A673 (cell line): ENCODE data around the gene BFSP2. TPM values are rescaled to one million over a fixed set of nuclear protein-coding genes. Genes with fewer than 3 reads are reported as not detected.

ENCODE experiments used
- BruUV-seq: library from RNA; stranded (reverse); fragments of 400-500 nt; replicated peaks from 2 replicates; lab custom pipeline; 2021; lab: Mats Ljungman, UMichigan
- CTCF ChIA-PET: fragments of 300-600 bp; sonication (Branson Sonifier 250); formaldehyde crosslinking; loops from one replicate; lab custom pipeline; 2022; ENCODE audit warnings: antibody characterized with exemption; lab: Charles Lee
- POLR2A ChIA-PET: fragments of 300-600 bp; sonication (Branson Sonifier 250); formaldehyde crosslinking; loops from one replicate; lab custom pipeline; 2022; ENCODE audit warnings: antibody characterized with exemption; ENCODE audit not compliant: low non-redundant PET; lab: Charles Lee
- DNase-seq: peaks from one replicate; pipeline ENCODE4 v3.0.0-alpha.2; 2015; ENCODE audit warnings: low spot score
- H3K27ac ChIP-seq: fragments of 200-600 bp; sonication (generic); 2 replicates; pipeline ENCODE4 v1.5.1; 2016; ENCODE audit warnings: mixed run types, low read depth, mild to moderate bottlenecking, mixed read lengths, antibody characterized with exemption, low read length; ENCODE audit not compliant: poor library complexity, severe bottlenecking
- H3K27me3 ChIP-seq: fragments of 200-600 bp; sonication (generic); replicated peaks from 2 replicates; pipeline ENCODE4 v1.6.1; 2017; ENCODE audit warnings: mixed run types, low read depth, mild to moderate bottlenecking, mixed read lengths, antibody characterized with exemption, low read length; ENCODE audit not compliant: insufficient read depth, poor library complexity
- H3K36me3 ChIP-seq: fragments of 200-600 bp; sonication (generic); 2 replicates; pipeline ENCODE4 v1.6.1; 2016; ENCODE audit warnings: mixed run types, mild to moderate bottlenecking, mixed read lengths, antibody characterized with exemption, low read length; ENCODE audit not compliant: insufficient read depth, poor library complexity, severe bottlenecking
- H3K4me1 ChIP-seq: fragments of 200-600 bp; sonication (generic); 2 replicates; pipeline ENCODE4 v1.6.1; 2017; ENCODE audit warnings: mixed run types, mild to moderate bottlenecking, mixed read lengths, antibody characterized with exemption, low read length; ENCODE audit not compliant: insufficient read depth, poor library complexity, severe bottlenecking
- H3K4me3 ChIP-seq: fragments of 200-600 bp; sonication (generic); 2 replicates; pipeline ENCODE4 v1.5.1; 2016; ENCODE audit warnings: low read depth, mixed run types, mild to moderate bottlenecking, mixed read lengths, low read length; ENCODE audit not compliant: poor library complexity, severe bottlenecking
- H3K9me3 ChIP-seq: fragments of 200-600 bp; sonication (generic); 2 replicates; pipeline ENCODE4 v1.6.1; 2016; ENCODE audit warnings: mixed run types, low read depth, mild to moderate bottlenecking, mixed read lengths, antibody characterized with exemption, low read length; ENCODE audit not compliant: poor library complexity, severe bottlenecking
- EZH2 ChIP-seq: fragments of 200-600 bp; sonication (generic); IDR thresholded peaks from 2 replicates; pipeline ENCODE4 v1.6.1; 2017; ENCODE audit warnings: borderline replicate concordance, low read depth, mild to moderate bottlenecking, mixed read lengths, antibody characterized with exemption, low read length; ENCODE audit not compliant: poor library complexity, severe bottlenecking
- intact Hi-C: fragments of 100-400 bp; cut with micrococcal nuclease; formaldehyde crosslinking; loops from one replicate; pipeline ENCODE4 v1.10.0; 2022; ENCODE audit not compliant: unreplicated experiment
- total RNA-seq: library from RNA; stranded (reverse); gene quantifications from 2 replicates; pipeline ENCODE4 v1.2.3, GENCODE V29; 2021
- TF ChIP-seq, protein P1 (sequence below): fragments of 300-800, 200-600 bp; sonication (generic); conservative IDR thresholded peaks from 2 replicates; pipeline ENCODE4 v1.5.1; 2017; ENCODE audit warnings: low read depth, mild to moderate bottlenecking, antibody characterized with exemption, low read length, moderate library complexity, mixed read lengths

The BFSP2 gene
- total RNA-seq, 1 experiment from 2014 or later, result not detected

DNA sequence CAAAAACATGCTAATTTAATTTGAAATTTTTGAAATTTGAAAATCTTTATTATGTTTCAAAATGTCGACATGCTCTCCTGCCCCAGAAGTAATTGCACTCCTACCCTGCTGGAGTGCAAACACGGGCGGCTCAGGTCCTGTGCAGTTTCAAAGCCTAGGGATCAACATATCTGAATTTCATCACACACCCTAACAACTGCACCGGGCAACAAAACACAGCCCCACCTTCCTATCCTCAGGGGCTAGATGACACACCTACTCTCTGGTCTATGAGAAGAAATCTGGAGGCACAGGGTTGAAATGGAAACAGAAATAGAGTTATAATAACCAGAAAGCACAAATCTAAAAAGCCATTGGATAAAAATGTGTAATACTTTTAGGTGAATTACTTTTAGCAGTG is 61.4 kb downstream of the BFSP2 start:
- Histone ChIP-seq H3K4me3 (no peak overlapping the region), H3K27ac (no peak overlapping the region), H3K27me3 (no peaks in the 10 kb centered on the region), H3K36me3 (no peaks in the 10 kb centered on the region), H3K9me3 (no peaks in the 10 kb centered on the region), H3K4me1 (no peaks in the 10 kb centered on the region)
- intact Hi-C loops, result no loop called here
- TF ChIP-seq, protein P1, sequence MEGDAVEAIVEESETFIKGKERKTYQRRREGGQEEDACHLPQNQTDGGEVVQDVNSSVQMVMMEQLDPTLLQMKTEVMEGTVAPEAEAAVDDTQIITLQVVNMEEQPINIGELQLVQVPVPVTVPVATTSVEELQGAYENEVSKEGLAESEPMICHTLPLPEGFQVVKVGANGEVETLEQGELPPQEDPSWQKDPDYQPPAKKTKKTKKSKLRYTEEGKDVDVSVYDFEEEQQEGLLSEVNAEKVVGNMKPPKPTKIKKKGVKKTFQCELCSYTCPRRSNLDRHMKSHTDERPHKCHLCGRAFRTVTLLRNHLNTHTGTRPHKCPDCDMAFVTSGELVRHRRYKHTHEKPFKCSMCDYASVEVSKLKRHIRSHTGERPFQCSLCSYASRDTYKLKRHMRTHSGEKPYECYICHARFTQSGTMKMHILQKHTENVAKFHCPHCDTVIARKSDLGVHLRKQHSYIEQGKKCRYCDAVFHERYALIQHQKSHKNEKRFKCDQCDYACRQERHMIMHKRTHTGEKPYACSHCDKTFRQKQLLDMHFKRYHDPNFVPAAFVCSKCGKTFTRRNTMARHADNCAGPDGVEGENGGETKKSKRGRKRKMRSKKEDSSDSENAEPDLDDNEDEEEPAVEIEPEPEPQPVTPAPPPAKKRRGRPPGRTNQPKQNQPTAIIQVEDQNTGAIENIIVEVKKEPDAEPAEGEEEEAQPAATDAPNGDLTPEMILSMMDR, result no peak
- no peak for TF ChIP-seq EZH2
- DNase-seq, result no peak
- POLR2A ChIA-PET, result no interaction called here
- BruUV-seq, result no TSS peak
- CTCF ChIA-PET, result no interaction called here

DNA sequence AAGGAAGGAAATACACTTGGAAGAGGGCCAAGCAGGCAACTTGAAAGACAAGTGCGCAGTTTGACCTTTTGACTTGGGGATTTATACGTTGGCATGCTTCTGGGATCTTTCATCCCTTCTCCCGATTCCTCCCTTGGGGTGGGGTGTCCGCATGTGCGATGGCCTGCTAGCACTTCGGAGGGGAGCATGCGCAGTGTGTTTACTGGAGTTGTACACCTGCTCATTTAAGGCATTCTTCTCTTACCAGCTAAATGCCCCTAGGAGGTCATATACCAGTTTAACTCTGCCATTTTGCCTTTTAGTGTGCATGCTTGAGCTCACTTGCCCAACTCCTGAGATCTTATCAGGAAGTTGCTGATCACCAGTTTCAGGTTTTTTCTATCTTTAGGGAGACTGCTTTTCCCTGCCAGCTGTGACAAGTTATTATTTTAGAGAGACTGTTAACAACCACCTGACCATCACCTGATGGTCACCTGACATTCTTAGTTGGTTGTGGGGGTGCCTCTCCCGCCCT is 63.5 kb downstream of the BFSP2 start:
- no peak overlapping the region for H3K27ac ChIP-seq
- H3K4me1 ChIP-seq, result no peaks in the 10 kb centered on the region
- ChIA-PET POLR2A (no interaction called here), CTCF (no interaction called here)
- no peaks in the 10 kb centered on the region for H3K9me3 ChIP-seq
- H3K36me3 ChIP-seq, result no peaks in the 10 kb centered on the region
- DNase-seq, result no peak
- intact Hi-C loops, result no loop called here
- BruUV-seq, result no TSS peak
- no peaks in the 10 kb centered on the region for H3K27me3 ChIP-seq
- no peak overlapping the region for H3K4me3 ChIP-seq
- TF ChIP-seq, protein P1, result no peak
- no peak for TF ChIP-seq EZH2

DNA sequence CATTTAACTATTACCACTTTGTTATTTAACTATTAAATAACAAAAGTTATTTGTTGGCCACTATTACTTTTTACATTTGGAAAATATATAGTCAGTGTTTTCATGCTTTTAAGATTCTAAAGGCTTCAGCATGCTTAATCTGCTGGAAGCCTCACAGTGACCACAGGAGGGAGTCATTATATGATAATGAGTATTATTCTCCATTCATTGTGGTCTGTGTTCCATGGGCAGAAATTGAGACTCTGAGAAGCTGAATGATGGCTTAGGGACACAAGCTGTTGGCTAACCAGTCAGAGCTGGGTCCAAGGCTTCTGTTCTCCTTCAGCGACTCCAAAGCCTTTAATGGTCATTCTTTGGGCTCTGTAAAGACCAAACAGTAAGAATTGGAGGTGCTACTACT is 64.7 kb downstream of the BFSP2 start:
- CTCF ChIA-PET, result interaction anchor here (0.6 kb wide), 2 partner anchors 88 to 142 kb away, joined by 3 to 9 read pairs; no protein-coding TSS in a partner anchor
- Histone ChIP-seq H3K4me3 (no peak overlapping the region), H3K27me3 (no peaks in the 10 kb centered on the region), H3K4me1 (no peaks in the 10 kb centered on the region), H3K36me3 (no peaks in the 10 kb centered on the region), H3K27ac (no peak overlapping the region), H3K9me3 (no peaks in the 10 kb centered on the region)
- no TSS peak for BruUV-seq
- POLR2A ChIA-PET, result no interaction called here
- intact Hi-C loops, result no loop called here
- TF ChIP-seq EZH2, result no peak
- TF ChIP-seq, protein P1, result no peak; the same call in 1 of the 2 replicates
- peak; percentile 56 for DNase-seq
